ENCODE data around the gene FAM151B.
A peak's percentile ranks its signal among the peaks of the same experiment; 100 is the strongest.

DNA sequence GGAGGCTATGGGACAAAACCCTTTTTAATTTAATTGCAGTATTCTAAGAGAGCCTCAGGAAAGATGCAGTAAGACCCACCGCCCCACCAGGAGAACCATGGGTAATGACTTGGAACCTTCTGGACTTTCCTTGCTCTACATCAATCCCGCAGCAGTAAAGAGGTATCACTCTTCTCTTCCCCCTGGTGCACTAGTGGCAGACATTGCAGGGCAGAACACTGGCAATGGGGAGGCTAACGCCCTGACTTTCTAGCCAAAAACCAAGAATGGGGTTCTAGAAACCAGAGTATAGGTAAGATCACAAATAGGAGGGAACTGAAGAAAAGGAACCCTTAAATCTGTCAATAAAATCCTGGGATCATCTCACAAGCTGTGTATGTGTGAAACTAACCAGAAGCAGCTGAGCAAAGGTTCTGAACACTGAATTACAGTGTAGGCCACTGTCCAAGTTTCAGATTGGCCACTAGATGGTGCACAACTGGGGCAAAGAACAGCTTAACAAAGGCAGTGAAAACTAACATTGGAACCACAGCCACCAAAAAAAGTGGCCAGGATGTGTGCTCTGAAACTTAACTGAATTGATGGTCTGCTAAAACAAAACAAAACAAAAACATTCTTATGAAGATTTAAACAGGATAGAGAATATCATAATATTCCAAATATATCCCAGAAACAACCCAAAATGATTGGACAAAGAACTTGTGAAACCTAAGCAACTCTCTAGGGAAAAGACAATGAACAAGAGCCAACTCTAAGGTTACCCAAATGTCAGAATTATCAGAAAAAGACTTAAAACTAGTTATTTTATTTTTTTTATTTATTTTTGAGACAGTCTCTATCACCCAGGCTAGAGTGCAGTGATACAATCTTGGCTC, 6.6 kb upstream of the FAM151B start:
- TF ChIP-seq, protein P1, sequence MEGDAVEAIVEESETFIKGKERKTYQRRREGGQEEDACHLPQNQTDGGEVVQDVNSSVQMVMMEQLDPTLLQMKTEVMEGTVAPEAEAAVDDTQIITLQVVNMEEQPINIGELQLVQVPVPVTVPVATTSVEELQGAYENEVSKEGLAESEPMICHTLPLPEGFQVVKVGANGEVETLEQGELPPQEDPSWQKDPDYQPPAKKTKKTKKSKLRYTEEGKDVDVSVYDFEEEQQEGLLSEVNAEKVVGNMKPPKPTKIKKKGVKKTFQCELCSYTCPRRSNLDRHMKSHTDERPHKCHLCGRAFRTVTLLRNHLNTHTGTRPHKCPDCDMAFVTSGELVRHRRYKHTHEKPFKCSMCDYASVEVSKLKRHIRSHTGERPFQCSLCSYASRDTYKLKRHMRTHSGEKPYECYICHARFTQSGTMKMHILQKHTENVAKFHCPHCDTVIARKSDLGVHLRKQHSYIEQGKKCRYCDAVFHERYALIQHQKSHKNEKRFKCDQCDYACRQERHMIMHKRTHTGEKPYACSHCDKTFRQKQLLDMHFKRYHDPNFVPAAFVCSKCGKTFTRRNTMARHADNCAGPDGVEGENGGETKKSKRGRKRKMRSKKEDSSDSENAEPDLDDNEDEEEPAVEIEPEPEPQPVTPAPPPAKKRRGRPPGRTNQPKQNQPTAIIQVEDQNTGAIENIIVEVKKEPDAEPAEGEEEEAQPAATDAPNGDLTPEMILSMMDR (optimal IDR thresholded peaks at IDR 0.05 in 1 of 3, IDR thresholded peaks at IDR 0.05 in 1 of 3, conservative IDR thresholded peaks at IDR 0.05 in 1 of 3; ENCODE audit: extremely low read depth in 1 of 3, insufficient read depth in 2 of 3, low read length in 3 of 3): peak; percentile 81 to 84 (median 82)
- no peak for TF ChIP-seq EZH2 (IDR thresholded peaks at IDR 0.05; ENCODE audit: low read length)

Data from keratinocyte (primary cell).